ENCODE data around the gene CYB561.

DNA sequence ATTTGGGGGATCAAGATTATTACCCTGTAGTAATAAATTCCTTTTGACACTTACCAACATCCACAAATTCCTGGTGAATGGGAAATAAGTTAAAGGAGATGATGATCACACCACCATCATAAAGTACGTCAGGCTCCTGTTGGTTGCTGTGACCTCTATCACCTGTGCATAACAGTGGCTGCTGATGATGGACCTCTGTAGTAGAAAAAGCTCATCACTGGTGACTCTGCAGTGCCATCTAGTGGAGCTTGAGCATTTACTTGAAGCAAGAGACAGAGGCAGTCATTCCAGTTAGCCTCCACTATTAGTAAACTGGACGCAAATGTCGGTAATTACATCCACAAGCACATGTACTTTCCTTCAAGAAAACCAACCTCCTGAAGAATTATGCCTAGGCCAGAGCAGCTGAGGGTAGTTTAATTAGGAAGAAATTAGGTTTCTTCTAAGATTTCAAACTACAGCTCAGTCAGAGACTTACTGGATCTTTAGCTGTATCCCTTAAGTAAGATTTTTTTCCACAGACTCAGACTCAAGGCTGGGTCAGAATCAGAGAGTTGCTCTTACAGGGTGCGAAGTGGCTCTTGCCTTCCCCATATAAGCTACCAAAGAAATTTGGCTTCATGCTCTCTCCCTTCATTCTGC is 39.3 kb downstream of the CYB561 start:
- TF ChIP-seq, protein P1, sequence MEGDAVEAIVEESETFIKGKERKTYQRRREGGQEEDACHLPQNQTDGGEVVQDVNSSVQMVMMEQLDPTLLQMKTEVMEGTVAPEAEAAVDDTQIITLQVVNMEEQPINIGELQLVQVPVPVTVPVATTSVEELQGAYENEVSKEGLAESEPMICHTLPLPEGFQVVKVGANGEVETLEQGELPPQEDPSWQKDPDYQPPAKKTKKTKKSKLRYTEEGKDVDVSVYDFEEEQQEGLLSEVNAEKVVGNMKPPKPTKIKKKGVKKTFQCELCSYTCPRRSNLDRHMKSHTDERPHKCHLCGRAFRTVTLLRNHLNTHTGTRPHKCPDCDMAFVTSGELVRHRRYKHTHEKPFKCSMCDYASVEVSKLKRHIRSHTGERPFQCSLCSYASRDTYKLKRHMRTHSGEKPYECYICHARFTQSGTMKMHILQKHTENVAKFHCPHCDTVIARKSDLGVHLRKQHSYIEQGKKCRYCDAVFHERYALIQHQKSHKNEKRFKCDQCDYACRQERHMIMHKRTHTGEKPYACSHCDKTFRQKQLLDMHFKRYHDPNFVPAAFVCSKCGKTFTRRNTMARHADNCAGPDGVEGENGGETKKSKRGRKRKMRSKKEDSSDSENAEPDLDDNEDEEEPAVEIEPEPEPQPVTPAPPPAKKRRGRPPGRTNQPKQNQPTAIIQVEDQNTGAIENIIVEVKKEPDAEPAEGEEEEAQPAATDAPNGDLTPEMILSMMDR (IDR thresholded peaks at IDR 0.05; ENCODE audit: extremely low read depth in 1 of 2, insufficient read depth in 1 of 2, low read depth in 1 of 2, low read length in 2 of 2) = peak; percentile 74 to 77
- no peak for TF ChIP-seq EZH2 (IDR thresholded peaks at IDR 0.05; ENCODE audit: borderline replicate concordance, low read depth, low read length, severe bottlenecking)
- no peak for TF ChIP-seq POLR2A (IDR thresholded peaks at IDR 0.05; ENCODE audit: low read depth, low read length)
- TF ChIP-seq POLR2AphosphoS5 (IDR thresholded peaks at IDR 0.05; ENCODE audit: insufficient read depth, low read depth, low read length) = no peak
- TF ChIP-seq MYC (IDR thresholded peaks at IDR 0.05; ENCODE audit: low read depth, low read length) = no peak
- no peak for TF ChIP-seq FOS (IDR thresholded peaks at IDR 0.05; ENCODE audit: borderline replicate concordance, insufficient read depth, low read length)
- TF ChIP-seq JUN (IDR thresholded peaks at IDR 0.05; ENCODE audit: borderline replicate concordance, insufficient read depth, insufficient read length, low read depth) = no peak

All from endothelial cell of umbilical vein (primary cell).